Measurements from ENCODE around the gene MST1R.

DNA sequence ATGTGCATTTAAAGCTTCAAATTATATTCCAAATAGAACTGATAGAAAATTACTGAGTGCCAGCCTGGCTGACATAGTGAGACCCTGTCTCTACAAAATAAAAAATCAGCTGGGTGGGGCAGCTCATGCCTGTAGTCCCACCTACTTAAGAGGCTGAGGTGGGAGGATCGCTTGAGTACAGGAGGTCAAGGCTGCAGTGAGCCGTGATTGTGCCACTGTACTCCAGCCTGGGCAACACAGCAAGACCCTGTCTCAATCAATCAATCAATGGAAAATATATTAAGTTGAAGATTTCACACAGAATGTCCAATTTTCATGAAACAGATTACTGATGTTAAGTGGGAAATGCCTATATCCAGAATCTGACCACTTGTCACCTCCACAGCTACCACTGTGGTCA, 21.8 kb upstream of the MST1R start:
- TF ChIP-seq CTCF (IDR thresholded peaks at IDR 0.05), result no peak
- no peak for TF ChIP-seq ZFX (IDR thresholded peaks at IDR 0.05; ENCODE audit: borderline replicate concordance)
